Measurements from ENCODE around the gene GRHPR.

GRCh38 chr9:37480759-37481158, 58.3 kb downstream of the GRHPR start:
- no peak for TF ChIP-seq MAX (IDR thresholded peaks at IDR 0.05; ENCODE audit: low read depth)
- TF ChIP-seq CTCF (IDR thresholded peaks at IDR 0.05): no peak
- no peak for TF ChIP-seq GABPA (IDR thresholded peaks at IDR 0.05; ENCODE audit: low read depth)
- TF ChIP-seq JUND (IDR thresholded peaks at IDR 0.05): no peak
- no peak for TF ChIP-seq YY1 (IDR thresholded peaks at IDR 0.05; ENCODE audit: low read depth)
- no peak for TF ChIP-seq EP300 (IDR thresholded peaks at IDR 0.05; ENCODE audit: borderline replicate concordance in 1 of 2, low read depth in 1 of 2, low read length in 1 of 2)
- TF ChIP-seq POLR2AphosphoS5 (IDR thresholded peaks at IDR 0.05; ENCODE audit: low read depth, low read length): no peak
- no peak for TF ChIP-seq SMC3 (IDR thresholded peaks at IDR 0.05; ENCODE audit: low read depth, low read length)
- no peak for TF ChIP-seq FOSL2 (IDR thresholded peaks at IDR 0.05; ENCODE audit: borderline replicate concordance, low read depth)
- no peak for TF ChIP-seq MXI1 (IDR thresholded peaks at IDR 0.05; ENCODE audit: low read depth, low read length)
- no peak for TF ChIP-seq USF2 (IDR thresholded peaks at IDR 0.05; ENCODE audit: borderline replicate concordance, low read depth, low read length)

Data from SK-N-SH (cell line).